ENCODE data around the gene BHLHE23.
"Not testable (repeated sequence)": the region's sequence is repeated elsewhere in the genome, so short reads cannot be mapped to it uniquely, and the experiment has no call there.

The BHLHE23 gene

DNA sequence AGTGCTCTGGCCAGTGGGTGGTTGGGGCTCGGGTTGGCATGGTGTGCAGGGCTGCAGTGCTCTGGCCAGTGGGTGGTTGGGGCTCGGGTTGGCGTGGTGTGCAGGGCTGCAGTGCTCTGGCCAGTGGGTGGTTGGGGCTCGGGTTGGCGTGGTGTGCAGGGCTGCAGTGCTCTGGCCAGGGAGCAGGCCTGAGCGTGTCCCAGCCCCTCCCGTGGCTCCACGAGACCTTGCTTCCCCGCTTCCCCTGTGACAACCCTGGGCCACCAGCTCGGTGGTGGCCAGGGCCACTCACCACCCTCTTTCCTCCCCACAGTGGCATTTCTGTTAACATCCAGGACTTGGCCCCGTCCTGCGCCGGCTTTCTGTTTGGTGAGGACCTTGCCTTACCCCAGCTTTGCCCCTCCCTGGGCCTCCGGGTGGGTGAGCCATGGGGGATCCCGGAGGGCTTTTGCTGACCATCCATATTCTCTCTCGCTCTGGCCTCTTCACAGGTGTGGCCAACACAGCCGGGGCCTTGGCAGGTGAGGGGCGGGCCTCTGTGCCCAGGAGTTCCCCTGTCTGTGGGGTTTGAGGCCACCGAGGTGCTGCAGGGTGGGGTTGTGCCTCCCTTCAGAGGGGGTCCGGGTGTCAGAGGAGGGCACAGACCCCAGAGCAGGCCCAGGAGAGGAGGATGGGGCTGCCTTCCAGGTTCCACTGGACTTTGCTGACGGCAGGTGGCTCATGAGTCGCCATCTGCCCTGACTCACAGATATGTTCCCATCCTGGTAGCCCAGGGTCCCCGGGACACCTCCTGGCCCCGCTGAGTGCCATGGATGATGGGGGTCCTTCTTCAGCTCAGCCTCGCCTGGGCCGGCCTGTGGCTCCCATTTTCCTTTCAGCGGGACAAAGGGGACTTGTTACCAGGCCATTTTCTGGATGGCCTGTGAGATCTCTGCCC, 40.3 kb downstream of the BHLHE23 start:
- no peaks in the 10 kb centered on the region for H3K9me3 ChIP-seq (ENCODE audit: low read length)
- no peaks in the 10 kb centered on the region for H3K36me3 ChIP-seq (ENCODE audit: insufficient read depth, low read length)
- no peak overlapping the region for H3K4me3 ChIP-seq (ENCODE audit: low read depth in 1 of 2, low read length in 2 of 2)
- H3K27ac ChIP-seq (ENCODE audit: low read depth, low read length), result no peak overlapping the region
- peaks cover 4 to 22% of the 10 kb centered on the region in 2 donors for H3K27me3 ChIP-seq (ENCODE audit: control insufficient read depth in 1 of 2, insufficient read depth in 2 of 2, low read length in 2 of 2)
- H3K4me1 ChIP-seq (ENCODE audit: insufficient read depth, low read length), result no peaks in the 10 kb centered on the region
- no peak overlapping the region for H3K9ac ChIP-seq (ENCODE audit: low read length)

DNA sequence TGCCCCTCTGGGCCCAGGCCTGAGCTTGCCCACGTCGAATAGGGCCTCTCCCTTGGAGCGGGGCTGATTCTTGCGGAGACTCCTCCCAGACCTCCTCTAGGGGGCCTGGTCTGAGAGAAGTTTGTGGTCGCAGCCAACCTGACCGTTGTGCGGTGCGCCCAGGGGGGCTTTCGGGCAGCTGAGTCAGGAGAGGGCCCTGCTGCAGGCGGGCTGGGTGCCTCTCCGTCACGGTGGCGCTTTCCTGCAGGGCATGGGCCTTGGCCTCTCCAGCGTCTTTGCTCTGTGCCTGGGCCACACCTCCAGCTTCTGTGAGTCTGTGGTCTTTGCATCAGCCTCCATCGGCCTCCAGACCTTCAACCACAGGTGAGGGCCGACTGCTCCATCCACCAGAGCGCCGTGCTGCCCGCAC, 41.4 kb downstream of the BHLHE23 start:
- no peaks in the 10 kb centered on the region for H3K36me3 ChIP-seq (ENCODE audit: insufficient read depth, low read length)

DNA sequence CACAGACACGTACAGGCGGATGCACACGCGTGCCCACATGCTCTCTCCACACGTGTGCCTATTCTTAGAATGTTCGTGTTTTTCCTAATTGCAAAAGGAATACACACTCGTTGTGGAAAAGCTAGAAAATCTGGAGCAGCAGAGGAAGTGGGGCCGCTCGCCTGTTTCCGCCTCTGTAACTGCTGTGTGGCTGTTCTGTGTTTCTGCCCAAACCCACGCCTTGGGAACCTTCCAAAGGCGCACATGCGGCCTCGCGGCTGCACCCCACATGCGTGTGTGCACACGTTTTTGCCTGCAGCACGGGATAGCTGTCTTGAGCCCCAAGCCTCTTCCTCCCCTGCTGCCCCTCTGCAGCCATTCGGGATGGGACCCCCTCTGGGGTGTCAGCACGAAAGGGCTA, 42.1 kb downstream of the BHLHE23 start:
- Histone ChIP-seq H3K27me3 (ENCODE audit: control insufficient read depth in 1 of 2, insufficient read depth in 2 of 2, low read length in 2 of 2) (peaks cover 0 to 4% of the 10 kb centered on the region in 2 donors), H3K9ac (ENCODE audit: low read length) (no peak overlapping the region), H3K4me3 (ENCODE audit: low read depth in 1 of 2, low read length in 2 of 2) (no peak overlapping the region), H3K27ac (ENCODE audit: low read depth, low read length) (no peak overlapping the region), H3K4me1 (ENCODE audit: insufficient read depth, low read length) (no peaks in the 10 kb centered on the region), H3K36me3 (ENCODE audit: insufficient read depth, low read length) (no peaks in the 10 kb centered on the region), H3K9me3 (ENCODE audit: low read length) (no peaks in the 10 kb centered on the region)

More for the DNA sequence above, 41.4 kb downstream of the BHLHE23 start:
- Histone ChIP-seq H3K4me3 (ENCODE audit: low read depth in 1 of 2, low read length in 2 of 2) (no peak overlapping the region), H3K9me3 (ENCODE audit: low read length) (no peaks in the 10 kb centered on the region), H3K4me1 (ENCODE audit: insufficient read depth, low read length) (no peaks in the 10 kb centered on the region), H3K9ac (ENCODE audit: low read length) (no peak overlapping the region), H3K27me3 (ENCODE audit: control insufficient read depth in 1 of 2, insufficient read depth in 2 of 2, low read length in 2 of 2) (peaks cover 0 to 11% of the 10 kb centered on the region in 2 donors), H3K27ac (ENCODE audit: low read depth, low read length) (no peak overlapping the region)

DNA sequence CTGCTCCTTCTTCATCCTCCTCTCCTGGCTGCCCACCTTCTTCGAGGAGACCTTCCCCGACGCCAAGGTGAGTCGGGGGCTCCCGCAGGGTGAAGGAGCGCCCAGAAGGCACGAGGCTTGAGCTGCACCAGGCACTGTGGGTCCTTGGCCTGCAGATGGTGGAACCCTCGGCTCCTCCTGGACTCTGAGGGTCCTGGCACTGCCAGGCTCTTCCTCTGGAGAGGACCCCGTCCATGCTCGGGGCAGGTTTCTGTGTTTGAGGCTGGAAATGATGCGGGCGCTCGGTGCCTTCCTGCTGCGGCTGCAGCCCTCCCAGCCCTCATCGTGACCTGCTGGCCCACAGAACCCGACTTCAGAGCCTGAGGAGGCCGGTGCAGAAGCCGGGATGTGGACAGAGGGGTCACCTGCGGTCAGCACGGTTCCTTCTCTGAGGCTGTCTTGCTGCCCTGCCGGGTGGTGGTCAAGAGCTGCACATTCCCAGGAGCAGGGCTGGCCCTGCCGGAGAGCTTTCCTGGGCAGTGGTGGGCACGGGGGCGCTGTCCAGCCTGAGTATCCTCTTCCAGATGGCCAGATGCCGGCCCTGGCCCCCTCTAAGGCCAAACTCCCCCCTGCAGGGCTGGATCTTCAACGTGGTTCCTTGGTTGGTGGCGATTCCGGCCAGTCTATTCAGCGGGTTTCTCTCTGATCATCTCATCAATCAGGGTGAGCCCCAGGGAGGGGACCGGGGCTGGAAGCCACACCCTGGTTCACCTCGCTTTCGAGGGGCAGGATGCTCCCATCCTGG, 43.0 kb downstream of the BHLHE23 start:
- Histone ChIP-seq H3K4me3 (ENCODE audit: low read depth in 1 of 2, low read length in 2 of 2) (no peak overlapping the region), H3K4me1 (ENCODE audit: insufficient read depth, low read length) (no peaks in the 10 kb centered on the region), H3K36me3 (ENCODE audit: insufficient read depth, low read length) (no peaks in the 10 kb centered on the region), H3K9me3 (ENCODE audit: low read length) (no peaks in the 10 kb centered on the region), H3K27me3 (ENCODE audit: control insufficient read depth in 1 of 2, insufficient read depth in 2 of 2, low read length in 2 of 2) (no peaks in the 10 kb centered on the region), H3K27ac (ENCODE audit: low read depth, low read length) (no peak overlapping the region), H3K9ac (ENCODE audit: low read length) (no peak overlapping the region)

DNA sequence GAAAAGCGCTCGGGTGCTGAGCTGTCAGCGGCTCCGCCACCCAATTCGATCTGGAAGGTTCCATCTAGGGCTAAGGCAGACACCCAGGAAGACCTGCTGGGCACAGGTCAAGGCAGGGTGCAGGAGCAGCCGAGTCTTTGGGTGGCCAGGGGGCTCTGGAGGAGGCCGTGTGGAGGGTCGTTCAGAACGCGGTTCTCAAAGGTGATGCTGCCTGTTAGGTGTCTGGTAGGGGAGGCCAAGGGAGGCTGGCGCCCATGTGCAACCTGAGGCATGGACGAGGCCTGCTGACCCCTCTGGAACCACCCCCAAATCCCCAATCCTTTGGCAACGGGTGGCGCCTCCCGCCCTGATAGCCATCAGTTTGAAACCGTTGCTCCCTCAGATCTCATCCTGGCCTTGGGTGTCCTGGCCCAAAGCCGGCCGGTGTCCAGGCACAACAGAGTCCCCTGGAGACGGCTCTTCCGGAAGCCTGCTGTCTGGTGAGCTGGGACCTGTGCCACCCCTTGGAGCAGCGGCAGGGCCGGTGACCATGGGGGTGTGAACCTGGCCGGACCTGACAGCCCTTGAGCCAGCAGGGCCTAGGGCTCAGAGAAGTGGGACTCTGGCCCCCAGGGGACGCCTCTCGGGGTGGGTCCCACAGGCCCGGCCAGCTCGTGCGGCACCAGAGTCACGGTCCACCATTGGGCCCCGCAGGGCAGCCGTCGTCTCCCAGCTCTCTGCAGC, 43.7 kb downstream of the BHLHE23 start:
- Histone ChIP-seq H3K4me3 (ENCODE audit: low read depth in 1 of 2, low read length in 2 of 2) (no peak overlapping the region), H3K4me1 (ENCODE audit: insufficient read depth, low read length) (no peaks in the 10 kb centered on the region), H3K36me3 (ENCODE audit: insufficient read depth, low read length) (no peaks in the 10 kb centered on the region), H3K27ac (ENCODE audit: low read depth, low read length) (no peak overlapping the region), H3K9me3 (ENCODE audit: low read length) (no peaks in the 10 kb centered on the region), H3K9ac (ENCODE audit: low read length) (no peak overlapping the region), H3K27me3 (ENCODE audit: control insufficient read depth in 1 of 2, insufficient read depth in 2 of 2, low read length in 2 of 2) (no peaks in the 10 kb centered on the region)

DNA sequence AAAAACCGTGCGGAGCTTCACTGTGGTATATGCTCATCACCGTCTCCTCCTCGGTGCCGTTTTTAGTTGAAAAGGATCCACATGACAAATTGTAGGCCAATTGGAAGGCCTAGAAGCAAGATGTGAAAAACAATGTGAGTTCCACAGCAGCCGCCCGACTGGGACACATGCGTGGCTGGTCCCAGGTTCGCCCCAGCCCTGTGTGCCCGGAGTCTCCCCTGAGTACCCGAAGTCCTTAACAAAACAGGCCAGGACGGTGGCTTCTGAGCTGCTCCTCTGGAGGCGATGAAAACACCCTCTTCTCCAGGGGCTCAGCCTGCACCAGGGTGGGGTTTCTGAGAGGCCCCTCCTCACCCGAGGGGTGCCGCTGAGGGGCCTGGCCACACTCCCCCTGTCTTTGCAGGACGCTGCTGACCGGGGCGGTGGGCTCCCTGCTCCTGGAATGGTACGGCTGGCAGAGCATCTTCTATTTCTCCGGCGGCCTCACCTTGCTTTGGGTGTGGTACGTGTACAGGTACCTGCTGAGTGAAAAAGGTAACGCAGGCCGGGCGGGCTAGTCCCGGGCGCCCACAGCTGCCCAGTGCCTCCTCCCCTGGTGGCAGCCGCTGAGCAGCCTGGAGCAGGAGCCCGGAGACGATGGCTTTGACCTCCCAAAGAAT, 44.4 kb downstream of the BHLHE23 start:
- Histone ChIP-seq H3K9ac (ENCODE audit: low read length) (no peak overlapping the region), H3K4me1 (ENCODE audit: insufficient read depth, low read length) (no peaks in the 10 kb centered on the region), H3K27me3 (ENCODE audit: control insufficient read depth in 1 of 2, insufficient read depth in 2 of 2, low read length in 2 of 2) (no peaks in the 10 kb centered on the region), H3K36me3 (ENCODE audit: insufficient read depth, low read length) (no peaks in the 10 kb centered on the region), H3K4me3 (ENCODE audit: low read depth in 1 of 2, low read length in 2 of 2) (no peak overlapping the region), H3K27ac (ENCODE audit: low read depth, low read length) (no peak overlapping the region), H3K9me3 (ENCODE audit: low read length) (no peaks in the 10 kb centered on the region)

DNA sequence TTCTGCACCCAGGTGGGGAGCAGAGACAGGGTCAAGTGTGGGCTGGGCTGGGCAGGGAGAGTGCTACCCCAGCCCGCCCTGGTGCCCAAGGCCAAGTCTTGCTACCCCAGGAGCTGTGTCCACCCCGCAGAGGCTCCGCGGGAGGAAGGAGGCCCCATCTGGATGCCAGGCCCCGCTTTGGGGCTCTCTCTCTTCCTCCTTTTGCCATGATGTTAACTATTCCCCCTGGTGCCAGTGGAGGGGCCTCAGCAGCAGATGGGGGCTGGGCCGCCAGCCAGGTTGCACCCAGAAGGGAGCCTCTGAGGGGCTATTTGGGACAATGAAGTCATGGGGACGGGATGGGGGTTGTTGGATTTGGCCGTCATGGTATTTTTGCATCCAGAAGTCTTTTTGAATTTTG, 45.0 kb downstream of the BHLHE23 start:
- Histone ChIP-seq H3K36me3 (ENCODE audit: insufficient read depth, low read length) (no peaks in the 10 kb centered on the region), H3K27ac (ENCODE audit: low read depth, low read length) (no peak overlapping the region), H3K27me3 (ENCODE audit: control insufficient read depth in 1 of 2, insufficient read depth in 2 of 2, low read length in 2 of 2) (no peaks in the 10 kb centered on the region), H3K9me3 (ENCODE audit: low read length) (no peaks in the 10 kb centered on the region), H3K4me3 (ENCODE audit: low read depth in 1 of 2, low read length in 2 of 2) (no peak overlapping the region), H3K9ac (ENCODE audit: low read length) (no peak overlapping the region), H3K4me1 (ENCODE audit: insufficient read depth, low read length) (no peaks in the 10 kb centered on the region)

DNA sequence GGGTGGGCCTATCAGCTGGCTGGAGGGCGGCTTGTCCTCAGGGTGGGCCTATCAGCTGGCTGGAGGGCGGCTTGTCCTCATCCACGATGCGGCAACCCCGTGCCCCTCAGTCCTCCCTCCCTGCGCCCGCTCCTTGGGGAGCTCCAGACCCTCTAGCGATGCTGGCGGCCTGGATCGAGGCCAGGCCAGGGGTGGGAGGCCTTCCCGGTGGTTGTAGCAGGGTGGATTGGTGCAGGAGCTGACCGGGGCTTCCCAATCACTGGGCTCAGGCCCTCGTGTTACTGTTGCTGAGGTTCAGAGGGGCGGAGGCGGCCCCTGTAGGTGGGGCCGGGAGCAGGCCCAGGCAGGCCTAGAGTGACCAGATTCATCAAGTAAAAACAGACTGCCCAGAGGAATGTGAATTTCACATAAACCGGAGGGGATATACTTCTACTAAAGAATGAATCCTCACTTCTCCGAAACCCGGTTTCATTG, 45.4 kb downstream of the BHLHE23 start:
- Histone ChIP-seq H3K27ac (ENCODE audit: low read depth, low read length) (no peak overlapping the region), H3K36me3 (ENCODE audit: insufficient read depth, low read length) (no peaks in the 10 kb centered on the region), H3K9ac (ENCODE audit: low read length) (no peak overlapping the region), H3K27me3 (ENCODE audit: control insufficient read depth in 1 of 2, insufficient read depth in 2 of 2, low read length in 2 of 2) (no peaks in the 10 kb centered on the region), H3K4me1 (ENCODE audit: insufficient read depth, low read length) (no peaks in the 10 kb centered on the region), H3K4me3 (ENCODE audit: low read depth in 1 of 2, low read length in 2 of 2) (no peak overlapping the region), H3K9me3 (ENCODE audit: low read length) (no peaks in the 10 kb centered on the region)

DNA sequence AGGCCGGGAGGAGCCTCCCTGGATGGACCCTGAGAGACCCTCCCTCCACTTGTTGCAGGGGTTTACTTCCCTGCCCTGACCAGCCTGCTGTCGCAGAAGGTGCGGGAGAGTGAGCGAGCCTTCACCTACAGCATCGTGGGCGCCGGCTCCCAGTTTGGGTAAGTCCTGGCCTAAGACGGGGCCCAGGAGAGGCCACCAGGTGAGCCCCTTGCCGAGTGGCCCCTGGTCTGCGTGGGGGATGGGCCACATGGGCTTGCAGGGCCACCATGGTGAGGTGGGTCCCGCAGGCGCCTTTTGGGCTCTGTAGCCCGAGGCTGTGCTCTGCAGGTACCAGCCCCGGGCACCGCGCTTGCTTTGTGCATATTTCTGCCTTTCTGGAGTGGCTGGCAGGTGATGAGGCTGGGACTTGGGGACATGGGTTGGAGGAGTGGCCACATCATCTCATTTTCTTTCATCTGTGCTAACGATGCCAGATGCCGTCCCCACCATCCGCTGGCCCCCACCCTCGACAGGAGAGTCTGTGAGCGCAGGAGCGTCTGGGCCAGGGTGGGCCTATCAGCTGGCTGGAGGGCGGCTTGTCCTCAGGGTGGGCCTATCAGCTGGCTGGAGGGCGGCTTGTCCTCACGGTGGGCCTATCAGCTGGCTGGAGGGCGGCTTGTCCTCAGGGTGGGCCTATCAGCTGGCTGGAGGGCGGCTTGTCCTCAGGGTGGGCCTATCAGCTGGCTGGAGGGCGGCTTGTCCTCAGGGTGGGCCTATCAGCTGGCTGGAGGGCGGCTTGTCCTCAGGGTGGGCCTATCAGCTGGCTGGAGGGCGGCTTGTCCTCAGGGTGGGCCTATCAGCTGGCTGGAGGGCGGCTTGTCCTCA, 46.1 kb downstream of the BHLHE23 start:
- not testable (repeated sequence) for H3K9me3 ChIP-seq (ENCODE audit: low read length); H3K4me3 ChIP-seq (ENCODE audit: low read depth in 1 of 2, low read length in 2 of 2); H3K36me3 ChIP-seq (ENCODE audit: insufficient read depth, low read length); H3K9ac ChIP-seq (ENCODE audit: low read length); H3K27ac ChIP-seq (ENCODE audit: low read depth, low read length); H3K27me3 ChIP-seq (ENCODE audit: control insufficient read depth in 1 of 2, insufficient read depth in 2 of 2, low read length in 2 of 2); H3K4me1 ChIP-seq (ENCODE audit: insufficient read depth, low read length)

DNA sequence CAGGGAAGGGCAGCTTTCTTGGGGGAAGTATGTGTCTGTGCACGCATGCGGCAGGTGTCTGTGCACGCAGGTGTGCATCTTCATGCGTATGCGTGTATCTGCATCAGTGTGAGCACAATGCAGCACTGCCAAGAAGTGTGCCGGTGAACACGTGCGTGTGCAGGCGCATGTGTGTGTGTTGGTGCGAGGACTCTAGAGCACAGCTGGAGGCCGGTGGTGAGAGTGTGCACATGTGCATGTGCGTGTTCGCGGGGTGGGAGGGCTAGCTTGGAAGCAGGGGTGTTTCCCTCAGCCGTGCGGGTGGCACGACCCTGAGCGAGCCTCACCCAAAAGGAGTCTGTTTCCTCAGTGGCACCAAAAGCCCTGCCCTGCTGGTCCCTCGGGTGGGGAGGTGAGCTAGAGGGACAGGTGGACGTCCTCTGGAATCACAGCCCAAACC, 46.7 kb downstream of the BHLHE23 start:
- Histone ChIP-seq H3K27ac (ENCODE audit: low read depth, low read length) (no peak overlapping the region), H3K4me3 (ENCODE audit: low read depth in 1 of 2, low read length in 2 of 2) (no peak overlapping the region), H3K27me3 (ENCODE audit: control insufficient read depth in 1 of 2, insufficient read depth in 2 of 2, low read length in 2 of 2) (no peaks in the 10 kb centered on the region), H3K4me1 (ENCODE audit: insufficient read depth, low read length) (no peaks in the 10 kb centered on the region), H3K9ac (ENCODE audit: low read length) (no peak overlapping the region), H3K9me3 (ENCODE audit: low read length) (no peaks in the 10 kb centered on the region), H3K36me3 (ENCODE audit: insufficient read depth, low read length) (no peaks in the 10 kb centered on the region)
